ENCODE measurements around the gene TXNRD1.
"Not testable (repeated sequence)": the region's sequence is repeated elsewhere in the genome, so short reads cannot be mapped to it uniquely, and the experiment has no call there.

Gene TXNRD1

GRCh38 chr12:104313568-104314241 is 98.1 kb downstream of the TXNRD1 start:
- H3K4me3 ChIP-seq (ENCODE audit: low read depth, low read length) = no peak overlapping the region
- no peak for DNase-seq (ENCODE audit: low read depth)

- H3K4me3 ChIP-seq (ENCODE audit: low read depth, low read length) = no peak overlapping the region
- DNase-seq (ENCODE audit: low read depth) = no peak
Measured at GRCh38 chr12:104314242-104314614, 98.6 kb downstream of the TXNRD1 start.

DNA sequence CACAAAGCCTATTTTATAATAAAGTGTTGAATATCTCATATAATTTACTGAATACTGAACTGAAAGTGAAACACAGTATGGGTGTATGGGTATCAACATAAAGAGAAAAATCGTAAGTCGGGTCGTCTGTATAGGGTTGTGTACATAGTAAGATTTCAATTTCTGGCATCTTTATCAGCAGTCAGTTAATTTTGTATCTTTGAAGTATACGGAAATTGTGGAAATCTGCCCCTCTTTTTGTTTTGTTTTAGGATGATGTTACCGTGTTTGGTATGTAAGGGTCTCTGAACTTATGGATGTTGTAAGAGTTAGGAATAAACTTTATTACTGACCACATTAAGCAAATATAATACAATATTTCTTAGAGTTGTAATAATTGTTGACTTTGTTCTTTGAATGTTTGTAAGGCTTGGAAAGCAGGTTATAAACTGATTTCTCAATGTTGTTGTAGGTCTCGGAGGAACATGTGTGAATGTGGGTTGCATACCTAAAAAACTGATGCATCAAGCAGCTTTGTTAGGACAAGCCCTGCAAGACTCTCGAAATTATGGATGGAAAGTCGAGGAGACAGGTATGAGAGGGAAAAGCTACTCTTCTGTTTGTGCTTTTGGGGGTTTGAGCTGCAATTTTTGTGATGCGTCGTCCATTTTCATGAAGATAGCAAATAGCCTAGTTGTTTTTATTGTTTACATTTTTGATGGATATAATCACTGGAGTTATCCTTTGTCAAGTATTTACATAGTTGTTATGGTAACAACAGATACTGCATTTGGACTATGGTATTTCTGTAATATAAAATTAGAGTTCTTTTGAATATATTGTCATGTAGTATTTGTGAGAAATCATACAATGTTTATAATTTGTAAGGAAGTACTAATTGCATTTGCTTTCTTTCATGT is 100.0 kb downstream of the TXNRD1 start:
- H3K4me3 ChIP-seq (ENCODE audit: low read depth, low read length) = no peak overlapping the region
- DNase-seq (ENCODE audit: low read depth) = no peak

- no peak for DNase-seq (ENCODE audit: low read depth)
- no peak overlapping the region for H3K4me3 ChIP-seq (ENCODE audit: low read depth, low read length)
Measured at GRCh38 chr12:104316936-104317335, 101.4 kb downstream of the TXNRD1 start.

DNA sequence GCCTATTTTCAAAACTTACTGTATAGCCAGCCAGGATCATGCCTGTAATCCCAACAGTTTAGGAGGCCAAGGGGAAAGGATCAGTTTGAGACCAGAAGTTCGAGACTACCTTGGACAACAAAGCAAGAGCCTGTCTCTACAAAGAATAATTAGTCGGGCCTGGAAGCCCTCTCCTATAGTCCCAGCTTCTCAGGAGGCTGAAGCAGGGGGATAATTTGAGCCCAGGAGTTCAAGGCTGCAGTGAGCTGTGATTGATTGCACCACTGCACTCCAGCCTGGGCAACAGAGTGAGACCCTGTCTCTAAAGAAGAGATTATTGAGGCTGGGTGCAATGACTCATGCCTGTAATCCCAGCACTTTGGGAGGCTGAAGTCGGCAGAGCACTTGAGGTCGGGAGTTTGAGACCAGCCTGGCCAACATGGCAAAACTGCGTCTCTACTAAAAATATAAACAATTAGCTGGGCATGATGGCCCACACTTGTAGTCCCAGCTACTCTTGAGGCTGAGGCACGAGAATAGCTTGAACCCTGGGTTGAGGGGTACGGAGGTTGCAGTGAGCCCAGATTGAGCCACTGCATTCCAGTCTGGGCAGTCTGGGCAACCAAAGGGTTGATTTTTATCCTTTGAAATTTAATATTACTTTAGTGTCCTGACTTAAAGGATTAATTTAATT is 102.1 kb downstream of the TXNRD1 start:
- no peak for DNase-seq (ENCODE audit: low read depth)
- no peak overlapping the region for H3K4me3 ChIP-seq (ENCODE audit: low read depth, low read length)

- no peak overlapping the region for H3K4me3 ChIP-seq (ENCODE audit: low read depth, low read length)
- no peak for DNase-seq (ENCODE audit: low read depth)
Measured at GRCh38 chr12:104319028-104319427, 103.4 kb downstream of the TXNRD1 start.

- no peak overlapping the region for H3K4me3 ChIP-seq (ENCODE audit: low read depth, low read length)
- no peak for DNase-seq (ENCODE audit: low read depth)
Measured at GRCh38 chr12:104319918-104320626, 104.5 kb downstream of the TXNRD1 start.

- no peak for DNase-seq (ENCODE audit: low read depth)
Measured at GRCh38 chr12:104320627-104321024, 105.0 kb downstream of the TXNRD1 start.

GRCh38 chr12:104321949-104322348 is 106.4 kb downstream of the TXNRD1 start:
- no peak overlapping the region for H3K4me3 ChIP-seq (ENCODE audit: low read depth, low read length)
- no peak for DNase-seq (ENCODE audit: low read depth)

More at GRCh38 chr12:104320627-104321024, 105.0 kb downstream of the TXNRD1 start:
- no peak overlapping the region for H3K4me3 ChIP-seq (ENCODE audit: low read depth, low read length)

GRCh38 chr12:104322533-104322932 is 107.0 kb downstream of the TXNRD1 start:
- not testable (repeated sequence) for DNase-seq (ENCODE audit: low read depth); H3K4me3 ChIP-seq (ENCODE audit: low read depth, low read length)

GRCh38 chr12:104323899-104324298 is 108.3 kb downstream of the TXNRD1 start:
- no peak for DNase-seq (ENCODE audit: low read depth)
- H3K4me3 ChIP-seq (ENCODE audit: low read depth, low read length) = no peak overlapping the region

GRCh38 chr12:104328278-104328677 is 112.7 kb downstream of the TXNRD1 start:
- not testable (repeated sequence) for DNase-seq (ENCODE audit: low read depth); H3K4me3 ChIP-seq (ENCODE audit: low read depth, low read length)

DNA sequence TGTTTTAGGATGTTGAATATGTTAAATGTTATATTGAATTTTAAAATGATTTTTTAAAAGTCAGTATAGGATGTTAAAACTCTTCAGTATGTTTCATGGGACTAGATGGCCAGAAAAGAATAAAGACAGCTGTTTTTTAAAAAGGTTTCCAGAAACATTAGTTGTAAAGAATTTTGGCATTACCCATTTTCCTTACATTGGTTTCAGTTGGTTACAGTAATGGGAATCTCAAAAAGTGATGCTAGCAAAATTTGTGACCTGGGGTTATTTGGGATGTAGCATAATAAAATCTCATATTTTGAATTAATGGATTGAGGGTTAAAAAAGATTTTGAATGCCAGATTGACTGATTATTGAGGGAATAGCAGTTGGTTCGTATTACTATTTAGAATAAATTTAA is 113.2 kb downstream of the TXNRD1 start:
- no peak for DNase-seq (ENCODE audit: low read depth)
- no peak overlapping the region for H3K4me3 ChIP-seq (ENCODE audit: low read depth, low read length)

GRCh38 chr12:104329707-104330532 is 114.3 kb downstream of the TXNRD1 start:
- no peak for DNase-seq (ENCODE audit: low read depth)
- no peak overlapping the region for H3K4me3 ChIP-seq (ENCODE audit: low read depth, low read length)

DNA sequence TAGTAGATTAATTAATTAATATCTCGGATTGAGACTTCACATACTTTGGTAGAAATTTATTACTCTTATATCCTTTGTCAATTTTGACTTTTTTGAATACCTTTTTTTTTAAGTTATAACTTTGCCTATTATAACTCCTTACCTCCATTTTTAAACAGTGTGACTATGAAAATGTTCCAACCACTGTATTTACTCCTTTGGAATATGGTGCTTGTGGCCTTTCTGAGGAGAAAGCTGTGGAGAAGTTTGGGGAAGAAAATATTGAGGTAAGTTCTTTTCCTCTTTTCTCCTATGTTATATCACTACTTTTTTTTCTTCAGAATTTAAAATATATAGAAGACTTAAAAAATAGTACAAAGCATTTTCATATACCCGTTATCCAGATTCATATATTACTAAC is 115.8 kb downstream of the TXNRD1 start:
- no peak for DNase-seq (ENCODE audit: low read depth)
- no peak overlapping the region for H3K4me3 ChIP-seq (ENCODE audit: low read depth, low read length)

- not testable (repeated sequence) for DNase-seq (ENCODE audit: low read depth); H3K4me3 ChIP-seq (ENCODE audit: low read depth, low read length)
Measured at GRCh38 chr12:104332273-104332672, 116.7 kb downstream of the TXNRD1 start.

- DNase-seq (ENCODE audit: low read depth) = no peak
- H3K4me3 ChIP-seq (ENCODE audit: low read depth, low read length) = no peak overlapping the region
Measured at GRCh38 chr12:104333692-104334255, 118.2 kb downstream of the TXNRD1 start.

DNA sequence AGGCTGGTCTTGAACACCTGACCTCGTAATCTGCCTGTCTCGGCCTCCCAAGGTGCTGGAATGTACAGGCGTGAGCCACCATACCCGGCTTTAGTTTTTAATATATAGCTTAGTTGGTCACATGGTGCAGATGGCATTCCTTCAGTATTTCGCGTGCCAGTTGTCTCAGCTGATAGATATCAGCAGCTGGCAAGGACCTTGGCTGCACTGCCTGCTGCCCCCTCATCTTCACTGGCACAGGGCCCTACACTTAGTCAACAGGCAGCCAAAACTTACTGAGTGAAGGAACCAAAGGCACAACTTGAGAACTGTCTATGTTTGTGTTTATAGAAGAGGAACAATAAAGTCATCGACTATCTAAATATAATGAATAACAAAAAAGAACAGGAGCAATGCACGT is 119.0 kb downstream of the TXNRD1 start:
- DNase-seq (ENCODE audit: low read depth) = no peak
- H3K4me3 ChIP-seq (ENCODE audit: low read depth, low read length) = no peak overlapping the region

DNA sequence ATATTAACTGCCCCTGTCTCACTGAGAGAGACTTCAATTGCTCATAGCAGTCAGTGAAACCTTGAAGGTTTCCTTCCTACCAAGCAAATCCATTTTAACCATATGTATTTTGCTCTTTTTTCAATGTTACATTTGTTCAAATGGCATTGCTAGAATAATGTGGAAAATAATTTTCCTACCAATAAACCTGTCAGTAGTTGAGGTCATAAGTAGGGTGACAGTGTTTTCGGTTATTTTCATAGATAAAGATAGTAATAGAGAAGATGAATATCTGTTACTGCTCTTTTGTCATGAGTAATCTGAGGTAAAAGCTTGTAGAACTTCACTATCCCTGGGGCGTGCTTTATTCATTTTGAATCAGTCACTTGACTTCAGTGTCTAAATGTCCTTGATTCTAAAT is 120.5 kb downstream of the TXNRD1 start:
- no peak overlapping the region for H3K4me3 ChIP-seq (ENCODE audit: low read depth, low read length)
- no peak for DNase-seq (ENCODE audit: low read depth)
